AG04450 (cell line): Measurements from ENCODE around the gene DDX11. TPM values are rescaled to one million over a fixed set of nuclear protein-coding genes. Genes with fewer than 3 reads are reported as not detected.
"Not testable (repeated sequence)": the region's sequence is repeated elsewhere in the genome, so short reads cannot be mapped to it uniquely, and the experiment has no call there.

Experiments
- CTCF ChIA-PET: fragments of 300-600, 350-600 bp; formaldehyde crosslinking; extraction: SDS; loops from one replicate; lab custom pipeline; 2022; ENCODE audit warnings: antibody characterized with exemption, inconsistent platforms; lab: Charles Lee
- POLR2A ChIA-PET: fragments of 350-600 bp; formaldehyde crosslinking; extraction: SDS; loops from one replicate; lab custom pipeline; 2021; ENCODE audit warnings: antibody characterized with exemption, inconsistent platforms; lab: Yijun Ruan, JAX
- DNase-seq: peaks from one replicate; pipeline ENCODE4 v3.0.0-alpha.2; 2011; ENCODE audit warnings: low read depth, low spot score
- H3K27ac ChIP-seq: one replicate; pipeline ENCODE4 v1.5.1; 2012; ENCODE audit warnings: low read depth, low read length, control low read depth
- H3K27me3 ChIP-seq: one replicate; pipeline ENCODE4 v1.6.0; 2012; ENCODE audit warnings: low read length; ENCODE audit not compliant: control insufficient read depth, insufficient read depth
- H3K4me3 ChIP-seq: 2 replicates; pipeline ENCODE4 v1.5.1; 2011; ENCODE audit warnings: mild to moderate bottlenecking, low read depth, low read length, control low read depth
- H3K9me3 ChIP-seq: 2 replicates; pipeline ENCODE4 v1.5.1; 2012; ENCODE audit warnings: low read length; ENCODE audit not compliant: control insufficient read depth, insufficient read depth
- polyA plus RNA-seq: library from polyadenylated mRNA; depleted of rRNA; stranded (reverse); fragments of >200 nt; gene quantifications from 2 replicates; pipeline ENCODE4 v1.2.3, GENCODE V29; 2011
- TF ChIP-seq, protein P1 (sequence below): IDR thresholded peaks from 2 replicates; pipeline ENCODE4 v1.5.1; 2011; ENCODE audit warnings: low read depth, low read length, control low read depth, inconsistent platforms

DDX11 gene
- polyA plus RNA-seq, 1 experiment = 5.8 TPM

DNA sequence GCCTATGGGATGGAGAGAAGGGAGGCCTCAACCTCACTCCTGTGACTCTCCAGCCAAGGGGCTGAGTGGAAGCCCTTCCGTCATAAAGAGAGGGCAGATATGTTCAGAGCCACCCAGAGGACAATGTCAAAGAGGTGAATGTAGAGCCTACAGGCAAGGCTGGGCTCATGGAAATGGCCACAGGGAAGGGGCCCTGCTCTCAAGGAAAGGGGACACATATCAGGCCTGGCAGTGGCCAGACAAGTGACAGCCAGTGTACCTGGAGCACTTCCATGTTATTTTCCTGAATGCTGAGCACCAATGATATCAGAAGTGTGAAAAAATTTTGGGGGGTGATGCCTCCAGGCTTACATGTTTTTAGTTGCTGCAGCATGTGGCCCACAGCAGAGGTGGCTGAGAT lies 36.6 kb upstream of the DDX11 start:
- CTCF ChIA-PET = no interaction called here
- TF ChIP-seq, protein P1, sequence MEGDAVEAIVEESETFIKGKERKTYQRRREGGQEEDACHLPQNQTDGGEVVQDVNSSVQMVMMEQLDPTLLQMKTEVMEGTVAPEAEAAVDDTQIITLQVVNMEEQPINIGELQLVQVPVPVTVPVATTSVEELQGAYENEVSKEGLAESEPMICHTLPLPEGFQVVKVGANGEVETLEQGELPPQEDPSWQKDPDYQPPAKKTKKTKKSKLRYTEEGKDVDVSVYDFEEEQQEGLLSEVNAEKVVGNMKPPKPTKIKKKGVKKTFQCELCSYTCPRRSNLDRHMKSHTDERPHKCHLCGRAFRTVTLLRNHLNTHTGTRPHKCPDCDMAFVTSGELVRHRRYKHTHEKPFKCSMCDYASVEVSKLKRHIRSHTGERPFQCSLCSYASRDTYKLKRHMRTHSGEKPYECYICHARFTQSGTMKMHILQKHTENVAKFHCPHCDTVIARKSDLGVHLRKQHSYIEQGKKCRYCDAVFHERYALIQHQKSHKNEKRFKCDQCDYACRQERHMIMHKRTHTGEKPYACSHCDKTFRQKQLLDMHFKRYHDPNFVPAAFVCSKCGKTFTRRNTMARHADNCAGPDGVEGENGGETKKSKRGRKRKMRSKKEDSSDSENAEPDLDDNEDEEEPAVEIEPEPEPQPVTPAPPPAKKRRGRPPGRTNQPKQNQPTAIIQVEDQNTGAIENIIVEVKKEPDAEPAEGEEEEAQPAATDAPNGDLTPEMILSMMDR = no peak
- Histone ChIP-seq H3K9me3 (no peaks in the 10 kb centered on the region), H3K27me3 (peaks cover 9% of the 10 kb centered on the region), H3K4me3 (no peak overlapping the region), H3K27ac (no peak overlapping the region)
- DNase-seq = no peak
- POLR2A ChIA-PET = no interaction called here

DNA sequence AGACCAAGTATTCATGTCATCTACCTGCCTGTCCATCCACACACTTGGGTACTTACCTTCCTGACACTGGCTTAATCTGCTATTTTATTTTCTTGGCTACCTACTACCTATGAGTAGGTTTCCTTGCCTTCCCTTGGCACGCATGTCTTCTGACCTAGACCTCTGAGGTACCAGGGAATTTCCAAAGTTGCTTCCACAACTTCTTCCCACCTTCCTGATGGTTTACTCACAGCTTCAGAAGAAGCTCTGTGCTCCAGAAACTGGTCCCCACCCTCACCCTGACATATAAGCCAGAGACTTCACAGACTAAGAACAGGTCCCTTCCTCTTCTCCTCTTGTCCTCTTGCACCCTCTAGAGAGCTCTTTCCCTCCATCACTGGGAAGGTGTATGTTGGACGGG lies 35.7 kb upstream of the DDX11 start:
- Histone ChIP-seq H3K27me3 (peaks cover 2% of the 10 kb centered on the region), H3K27ac (no peak overlapping the region), H3K4me3 (no peak overlapping the region), H3K9me3 (no peaks in the 10 kb centered on the region)
- ChIA-PET POLR2A (no interaction called here), CTCF (no interaction called here)
- TF ChIP-seq, protein P1 = no peak
- DNase-seq = no peak

DNA sequence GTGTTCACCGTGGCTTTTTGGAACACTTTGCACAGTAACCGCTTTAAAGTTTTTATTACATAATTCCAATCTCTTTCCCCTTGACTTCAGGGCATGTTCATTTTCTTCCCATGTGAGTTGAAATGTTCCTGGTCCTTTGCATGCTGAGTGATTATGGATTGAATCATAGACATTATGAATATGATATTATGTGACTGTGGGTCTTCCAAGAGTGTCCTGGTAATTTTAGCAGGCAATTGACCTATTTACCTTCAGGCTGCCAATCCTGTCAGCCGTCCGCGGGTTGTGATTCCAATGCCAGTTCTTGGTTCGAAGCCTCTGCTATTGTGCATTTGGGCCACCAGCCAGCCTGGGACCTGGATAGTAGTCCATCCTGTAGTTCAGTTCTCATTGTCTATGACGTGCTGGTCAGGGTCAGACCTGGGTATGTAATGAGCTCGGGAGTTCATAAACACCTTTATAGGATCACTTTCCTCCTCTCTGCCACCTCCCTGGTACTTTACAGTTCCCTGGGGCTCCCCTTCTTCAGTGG lies 32.6 kb upstream of the DDX11 start:
- CTCF ChIA-PET = no interaction called here
- DNase-seq = no peak
- POLR2A ChIA-PET = no interaction called here

DNA sequence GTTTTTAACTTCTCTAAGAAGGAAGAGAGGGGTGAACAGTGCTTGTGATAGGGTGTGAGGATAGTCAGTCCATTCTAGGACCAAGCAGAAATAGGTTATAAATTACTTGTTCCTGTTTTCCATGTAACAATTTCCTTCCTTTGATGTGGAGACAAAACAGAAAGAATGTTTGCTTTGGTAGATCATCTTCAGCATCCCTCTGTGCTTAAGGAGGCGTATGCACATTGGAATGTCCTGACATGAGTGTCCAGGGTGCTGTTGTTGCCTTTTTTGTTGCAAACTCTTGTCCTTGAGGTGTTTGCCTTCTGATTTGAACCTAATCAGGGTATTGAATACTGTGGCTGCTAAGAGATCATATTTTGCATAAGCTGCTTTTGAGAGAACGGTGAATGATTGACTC lies 23.5 kb upstream of the DDX11 start:
- CTCF ChIA-PET, H3K4me3 ChIP-seq, DNase-seq, H3K27ac ChIP-seq, H3K9me3 ChIP-seq, H3K27me3 ChIP-seq, POLR2A ChIA-PET: not testable (repeated sequence)

More for the DNA sequence above, 32.6 kb upstream of the DDX11 start:
- TF ChIP-seq, protein P1 = no peak
- H3K9me3 ChIP-seq = no peaks in the 10 kb centered on the region
- H3K27ac ChIP-seq = no peak overlapping the region
- H3K4me3 ChIP-seq = no peak overlapping the region
- no peaks in the 10 kb centered on the region for H3K27me3 ChIP-seq

DNA sequence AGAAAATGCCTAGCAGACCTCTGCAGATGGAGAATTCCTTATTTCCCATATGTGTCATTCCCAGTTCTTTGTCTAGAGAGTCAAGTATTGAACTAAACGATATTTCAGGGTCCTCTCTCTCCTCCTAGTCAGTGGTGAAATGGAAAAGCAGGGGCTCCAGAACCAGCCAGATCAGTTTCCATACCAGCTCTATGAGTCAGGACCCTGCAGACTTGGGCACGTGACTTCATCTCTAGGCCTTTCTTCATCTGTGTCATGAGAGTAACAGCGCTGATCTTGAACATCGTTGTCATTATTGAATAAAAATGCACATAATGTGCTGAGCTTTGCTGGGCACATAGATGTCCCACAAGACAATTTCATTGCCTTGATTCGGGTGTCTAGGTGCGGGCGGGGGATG lies 23.1 kb upstream of the DDX11 start:
- H3K27me3 ChIP-seq, DNase-seq, CTCF ChIA-PET, H3K27ac ChIP-seq, H3K9me3 ChIP-seq, H3K4me3 ChIP-seq, POLR2A ChIA-PET: not testable (repeated sequence)

DNA sequence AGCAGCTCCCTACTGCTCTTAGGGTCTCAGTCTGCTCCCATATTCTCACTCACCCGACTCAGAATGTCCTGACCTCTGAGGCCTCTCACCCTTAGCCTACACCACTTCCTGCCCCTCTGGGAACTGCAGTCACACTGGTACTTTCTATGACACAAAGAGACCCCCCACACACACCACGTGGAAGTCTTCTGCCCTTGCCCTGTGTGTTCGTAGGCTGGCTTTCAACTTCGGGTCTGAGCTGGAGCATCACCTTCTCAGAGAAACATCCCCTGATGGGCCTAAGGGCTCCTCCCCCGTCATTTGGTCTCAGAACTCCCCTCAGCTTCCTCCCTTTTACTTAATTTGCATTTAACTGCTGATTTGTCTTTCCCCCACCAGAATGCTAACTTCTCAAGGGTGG lies 22.0 kb upstream of the DDX11 start:
- DNase-seq, POLR2A ChIA-PET, H3K27ac ChIP-seq, H3K4me3 ChIP-seq, H3K9me3 ChIP-seq, H3K27me3 ChIP-seq, CTCF ChIA-PET: not testable (repeated sequence)

DNA sequence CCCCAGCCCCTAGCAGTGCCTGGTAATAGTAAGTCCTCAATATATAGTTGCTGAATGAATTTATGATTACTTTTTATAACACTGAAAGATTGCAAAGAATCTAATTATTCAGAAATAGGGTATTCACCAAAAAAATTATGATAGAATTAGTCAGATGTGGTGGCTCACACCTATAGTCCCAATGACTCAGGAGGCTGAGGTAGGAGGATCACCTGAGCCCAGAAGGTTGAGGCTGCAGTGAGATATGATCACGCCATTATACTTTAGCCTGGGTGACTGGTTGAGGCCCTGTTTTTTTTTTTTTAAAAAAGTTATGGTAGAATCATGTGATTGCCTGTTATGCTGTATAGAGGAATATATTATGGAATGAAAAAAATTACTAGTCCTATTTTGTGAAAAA lies 21.5 kb upstream of the DDX11 start:
- H3K27me3 ChIP-seq, DNase-seq, H3K27ac ChIP-seq, H3K9me3 ChIP-seq, H3K4me3 ChIP-seq: not testable (repeated sequence)
- ChIA-PET CTCF (interaction anchor here (1.6 to 1.9 kb wide), 2 partner anchors 200 to 201 kb away, joined by 4 to 6 read pairs; no protein-coding TSS in a partner anchor), POLR2A (interaction anchor here (0.5 kb wide), 1 partner anchor 99 kb away, joined by 8 read pairs; no protein-coding TSS in a partner anchor)

DNA sequence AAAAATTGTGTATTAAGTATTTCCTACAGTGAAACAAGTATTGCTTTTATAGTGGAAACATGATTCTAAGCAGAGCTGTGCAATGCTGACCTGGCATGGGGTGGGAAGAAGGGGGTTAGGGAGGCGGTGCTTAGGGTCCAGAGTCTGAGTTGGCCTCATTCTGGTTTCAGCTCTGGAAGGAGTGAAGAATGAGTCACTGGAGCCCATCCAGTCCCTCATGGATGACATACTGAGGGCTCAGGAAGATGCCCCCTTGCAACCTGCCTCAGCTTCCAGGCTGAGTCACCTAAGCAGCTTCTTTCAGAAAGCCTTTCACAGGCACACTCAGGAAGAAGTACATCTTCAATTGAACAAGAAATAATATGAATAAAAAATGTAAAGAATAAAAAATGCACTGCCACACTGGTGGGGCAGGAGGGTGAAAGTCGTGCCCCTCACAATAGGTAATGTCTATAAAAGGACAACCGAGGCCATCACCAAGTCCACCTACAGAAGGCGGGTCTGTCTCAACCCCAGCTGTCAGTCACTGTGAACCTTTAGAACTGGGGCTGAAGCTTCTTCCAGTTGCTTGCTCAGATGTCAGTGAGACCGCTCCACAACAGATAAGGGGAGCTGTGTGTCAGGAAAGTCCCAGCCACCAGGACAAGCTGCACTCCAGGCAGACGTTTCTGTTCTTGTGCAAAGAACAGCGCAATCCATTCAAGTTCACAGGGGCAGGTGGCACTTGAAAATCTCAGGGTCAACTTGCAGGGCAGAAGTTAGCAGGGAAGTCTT lies 20.8 kb upstream of the DDX11 start:
- POLR2A ChIA-PET = interaction anchor here (0.5 kb wide), 1 partner anchor 98 kb away, joined by 8 read pairs; no protein-coding TSS in a partner anchor
- H3K27me3 ChIP-seq, H3K4me3 ChIP-seq, H3K27ac ChIP-seq, H3K9me3 ChIP-seq: not testable (repeated sequence)
- DNase-seq = peak; percentile 30
- CTCF ChIA-PET = interaction anchor here (0.9 to 1.9 kb wide), 3 partner anchors 201 to 204 kb away, joined by 4 to 6 read pairs (median 6); no protein-coding TSS in a partner anchor
